DMS153 (cell line): Measurements from ENCODE around the gene CENPF.

Experiments used
- DNase-seq: peaks from one replicate; lab custom pipeline; 2025; lab: John Stamatoyannopoulos, UW

CENPF gene

DNA sequence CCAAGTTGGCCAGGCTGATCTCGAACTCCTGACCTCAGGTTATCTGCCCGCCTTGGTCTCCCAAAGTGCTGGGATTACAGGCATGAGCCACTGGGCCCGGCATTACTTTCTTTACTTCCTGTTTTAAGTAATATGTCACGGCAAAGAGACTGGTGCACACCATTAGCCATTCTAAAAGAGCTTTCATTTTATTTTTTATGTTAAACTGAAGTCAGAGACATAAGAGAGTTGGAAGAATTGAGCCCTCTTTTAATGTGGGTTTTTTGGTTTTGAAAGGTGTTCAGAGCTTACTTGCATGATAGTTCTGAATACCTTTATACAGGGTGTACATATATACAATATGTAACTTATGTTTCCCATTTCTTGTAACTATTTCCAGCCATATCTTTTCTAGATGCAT, 14.3 kb downstream of the CENPF start:
- no peak for DNase-seq

- no peak for DNase-seq
Measured at GRCh38 chr1:214617843-214618242, 14.8 kb downstream of the CENPF start.

GRCh38 chr1:214621236-214621635, 18.2 kb downstream of the CENPF start:
- no peak for DNase-seq

DNA sequence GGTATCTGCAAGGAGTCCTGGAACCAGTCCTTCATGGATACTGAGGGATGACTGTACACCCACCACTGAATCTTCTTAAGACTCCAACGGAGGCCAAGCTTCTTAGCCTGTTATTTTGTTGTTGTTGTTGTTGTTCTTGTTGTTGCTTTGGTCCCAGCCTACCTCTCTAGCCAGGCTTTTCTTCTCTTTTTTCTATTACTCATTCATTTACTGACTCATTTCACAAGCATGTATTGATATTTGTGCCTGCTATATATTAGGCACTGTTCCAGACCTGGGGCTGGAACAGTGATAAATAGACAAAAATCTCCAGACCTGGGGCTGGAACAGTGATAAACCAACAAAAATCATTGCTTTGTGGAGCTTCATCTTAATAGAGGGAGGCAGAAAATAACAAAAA, 20.4 kb downstream of the CENPF start:
- no peak for DNase-seq

DNA sequence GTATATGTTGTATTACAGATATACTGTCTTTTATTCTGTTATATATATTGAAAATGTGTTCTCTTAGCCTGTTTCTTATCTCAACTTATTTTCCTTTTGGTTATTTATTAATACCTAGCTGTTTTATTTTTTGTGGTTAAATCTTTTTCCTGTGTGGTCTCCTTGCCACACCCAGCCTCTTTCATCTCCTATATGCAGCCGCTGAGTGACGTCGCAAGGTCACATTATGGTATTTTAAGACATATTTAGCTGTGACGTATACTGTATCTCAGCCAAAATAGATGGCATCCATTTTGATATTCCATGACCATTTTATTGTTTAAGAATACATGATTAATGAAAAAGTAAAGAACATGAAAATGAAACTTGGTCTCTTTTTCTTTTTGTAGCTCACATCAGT, 29.1 kb downstream of the CENPF start:
- no peak for DNase-seq

GRCh38 chr1:214633686-214634085, 30.7 kb downstream of the CENPF start:
- DNase-seq = no peak

GRCh38 chr1:214634267-214634666, 31.3 kb downstream of the CENPF start:
- no peak for DNase-seq

DNA sequence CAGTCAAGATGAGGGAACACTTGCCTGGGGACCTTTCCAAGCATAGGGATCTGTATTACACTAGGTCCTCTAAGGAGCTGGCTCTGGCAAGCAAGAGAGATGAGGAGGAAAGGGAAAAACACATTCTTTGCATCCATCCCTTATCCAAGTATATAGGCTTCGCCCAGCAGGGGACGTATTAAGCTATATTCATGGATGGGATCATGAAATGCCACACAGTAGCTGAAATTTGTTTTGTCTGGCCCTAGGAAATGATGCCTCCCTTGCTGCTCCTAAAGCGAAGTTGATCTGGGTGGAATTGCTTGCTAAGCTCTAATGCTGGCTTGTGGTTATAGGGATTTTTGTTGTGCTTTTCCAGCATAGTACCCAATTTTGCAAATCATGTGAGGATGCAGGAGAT, 32.1 kb downstream of the CENPF start:
- no peak for DNase-seq

DNA sequence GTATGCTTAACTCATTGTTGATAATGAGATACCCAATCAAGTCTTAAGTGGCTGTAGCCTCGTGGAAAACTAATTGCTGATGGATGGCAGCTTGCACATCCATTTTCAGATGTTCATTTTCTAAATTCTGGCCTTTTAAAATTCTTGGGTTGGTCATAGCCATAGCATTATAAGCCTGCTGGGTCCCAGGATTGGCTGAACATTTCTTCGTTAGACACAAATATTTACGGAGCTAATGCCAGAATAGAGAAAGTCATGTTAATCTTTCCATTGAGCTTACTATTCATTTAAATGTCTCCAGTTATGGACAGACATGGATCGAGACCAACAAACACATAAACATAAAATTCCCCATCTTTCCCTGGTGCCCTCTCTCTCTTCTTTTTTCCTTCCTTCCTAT, 32.5 kb downstream of the CENPF start:
- DNase-seq = no peak

- no peak for DNase-seq
Measured at GRCh38 chr1:214636436-214636835, 33.4 kb downstream of the CENPF start.

GRCh38 chr1:214637125-214637524, 34.1 kb downstream of the CENPF start:
- DNase-seq = no peak

- DNase-seq = peak; percentile 1
Measured at GRCh38 chr1:214637722-214638458, 34.9 kb downstream of the CENPF start.

DNA sequence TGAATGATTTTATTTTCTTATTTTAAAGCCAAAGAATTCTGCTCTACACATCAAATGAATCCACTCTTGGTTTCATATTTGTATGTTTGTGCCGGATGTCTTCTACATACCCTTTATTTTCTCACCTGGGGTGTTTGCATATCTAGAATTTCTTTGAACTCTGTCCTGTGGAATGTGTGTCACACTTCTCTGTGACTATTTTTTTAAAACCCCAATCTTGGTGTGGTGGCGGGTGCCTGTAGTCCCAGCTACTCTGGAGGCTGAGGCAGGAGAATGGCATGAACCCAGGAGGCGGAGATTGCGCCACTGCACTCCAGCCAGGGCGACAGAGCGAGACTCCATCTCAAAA, 35.4 kb downstream of the CENPF start:
- DNase-seq = no peak

DNA sequence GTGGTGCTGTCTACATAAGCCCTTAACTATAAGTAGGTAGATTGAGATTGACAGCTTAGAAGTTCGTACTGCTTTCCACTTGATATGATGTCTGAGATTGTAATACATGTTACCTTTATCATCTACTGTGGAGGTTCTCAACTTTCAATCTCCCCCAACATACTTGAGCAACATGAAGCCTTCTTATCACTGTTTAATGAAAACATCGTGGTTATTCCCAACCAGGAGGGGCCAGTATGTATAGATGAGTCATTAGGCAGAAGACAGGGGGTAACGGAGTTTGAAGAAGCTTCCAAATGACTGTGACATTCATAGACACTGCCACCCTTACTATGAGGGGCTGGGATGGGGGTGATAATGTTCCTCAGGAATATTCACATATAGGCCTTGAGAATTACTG, 36.0 kb downstream of the CENPF start:
- DNase-seq = no peak

DNA sequence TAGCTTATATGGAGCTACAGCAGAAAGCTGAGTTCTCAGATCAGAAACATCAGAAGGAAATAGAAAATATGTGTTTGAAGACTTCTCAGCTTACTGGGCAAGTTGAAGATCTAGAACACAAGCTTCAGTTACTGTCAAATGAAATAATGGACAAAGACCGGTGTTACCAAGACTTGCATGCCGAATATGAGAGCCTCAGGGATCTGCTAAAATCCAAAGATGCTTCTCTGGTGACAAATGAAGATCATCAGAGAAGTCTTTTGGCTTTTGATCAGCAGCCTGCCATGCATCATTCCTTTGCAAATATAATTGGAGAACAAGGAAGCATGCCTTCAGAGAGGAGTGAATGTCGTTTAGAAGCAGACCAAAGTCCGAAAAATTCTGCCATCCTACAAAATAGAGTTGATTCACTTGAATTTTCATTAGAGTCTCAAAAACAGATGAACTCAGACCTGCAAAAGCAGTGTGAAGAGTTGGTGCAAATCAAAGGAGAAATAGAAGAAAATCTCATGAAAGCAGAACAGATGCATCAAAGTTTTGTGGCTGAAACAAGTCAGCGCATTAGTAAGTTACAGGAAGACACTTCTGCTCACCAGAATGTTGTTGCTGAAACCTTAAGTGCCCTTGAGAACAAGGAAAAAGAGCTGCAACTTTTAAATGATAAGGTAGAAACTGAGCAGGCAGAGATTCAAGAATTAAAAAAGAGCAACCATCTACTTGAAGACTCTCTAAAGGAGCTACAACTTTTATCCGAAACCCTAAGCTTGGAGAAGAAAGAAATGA, 37.6 kb downstream of the CENPF start:
- DNase-seq = no peak

DNA sequence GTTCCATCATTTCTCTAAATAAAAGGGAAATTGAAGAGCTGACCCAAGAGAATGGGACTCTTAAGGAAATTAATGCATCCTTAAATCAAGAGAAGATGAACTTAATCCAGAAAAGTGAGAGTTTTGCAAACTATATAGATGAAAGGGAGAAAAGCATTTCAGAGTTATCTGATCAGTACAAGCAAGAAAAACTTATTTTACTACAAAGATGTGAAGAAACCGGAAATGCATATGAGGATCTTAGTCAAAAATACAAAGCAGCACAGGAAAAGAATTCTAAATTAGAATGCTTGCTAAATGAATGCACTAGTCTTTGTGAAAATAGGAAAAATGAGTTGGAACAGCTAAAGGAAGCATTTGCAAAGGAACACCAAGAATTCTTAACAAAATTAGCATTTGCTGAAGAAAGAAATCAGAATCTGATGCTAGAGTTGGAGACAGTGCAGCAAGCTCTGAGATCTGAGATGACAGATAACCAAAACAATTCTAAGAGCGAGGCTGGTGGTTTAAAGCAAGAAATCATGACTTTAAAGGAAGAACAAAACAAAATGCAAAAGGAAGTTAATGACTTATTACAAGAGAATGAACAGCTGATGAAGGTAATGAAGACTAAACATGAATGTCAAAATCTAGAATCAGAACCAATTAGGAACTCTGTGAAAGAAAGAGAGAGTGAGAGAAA, 38.4 kb downstream of the CENPF start:
- DNase-seq = no peak

DNA sequence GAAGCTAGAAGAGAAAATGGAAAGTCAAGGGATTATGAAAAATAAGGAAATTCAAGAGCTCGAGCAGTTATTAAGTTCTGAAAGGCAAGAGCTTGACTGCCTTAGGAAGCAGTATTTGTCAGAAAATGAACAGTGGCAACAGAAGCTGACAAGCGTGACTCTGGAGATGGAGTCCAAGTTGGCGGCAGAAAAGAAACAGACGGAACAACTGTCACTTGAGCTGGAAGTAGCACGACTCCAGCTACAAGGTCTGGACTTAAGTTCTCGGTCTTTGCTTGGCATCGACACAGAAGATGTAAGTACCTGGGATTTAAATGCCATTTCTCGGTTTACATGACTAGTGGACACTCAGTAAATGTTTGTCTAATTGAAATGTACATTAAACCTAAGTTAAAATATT, 40.0 kb downstream of the CENPF start:
- DNase-seq = no peak

GRCh38 chr1:214645712-214646111, 42.7 kb downstream of the CENPF start:
- DNase-seq = no peak

GRCh38 chr1:214648801-214649200, 45.8 kb downstream of the CENPF start:
- DNase-seq = no peak

DNA sequence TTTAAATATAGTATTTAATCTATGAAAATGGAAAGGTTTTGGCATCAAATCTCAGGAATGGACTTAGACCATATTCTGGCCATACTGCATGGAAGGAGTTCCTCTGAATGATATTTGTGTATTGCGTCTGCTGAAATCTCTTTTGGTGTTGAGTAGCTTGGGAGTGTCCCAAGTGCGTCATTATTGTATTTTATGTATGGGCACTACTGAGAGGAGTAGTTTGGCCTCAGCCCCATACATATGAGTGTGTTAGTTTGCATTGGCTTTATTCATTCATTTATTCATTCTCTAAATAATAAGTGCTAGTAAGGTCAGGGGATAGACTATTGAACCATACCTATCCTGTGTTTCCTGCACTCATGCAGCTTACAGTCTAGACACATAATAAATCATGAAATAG, 46.6 kb downstream of the CENPF start:
- DNase-seq = no peak

DNA sequence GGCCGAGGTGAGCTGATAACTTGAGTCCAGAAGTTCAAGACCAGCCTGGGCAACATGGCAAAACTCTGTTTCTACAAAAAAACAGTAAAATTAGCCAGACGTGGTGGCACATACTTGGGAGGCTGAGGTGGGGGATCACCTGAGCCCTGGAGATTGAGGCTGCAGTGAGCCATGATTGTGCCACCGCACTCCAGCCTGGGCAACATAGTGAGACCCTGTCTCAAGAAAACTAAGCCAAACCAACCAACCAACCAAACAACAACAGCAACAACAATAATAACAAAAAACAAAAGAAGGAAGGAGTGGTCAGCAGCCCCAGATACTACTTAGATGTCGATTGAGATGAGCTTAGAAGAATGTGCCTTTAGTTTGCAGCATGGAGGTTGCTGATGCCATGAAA, 47.7 kb downstream of the CENPF start:
- no peak for DNase-seq

DNA sequence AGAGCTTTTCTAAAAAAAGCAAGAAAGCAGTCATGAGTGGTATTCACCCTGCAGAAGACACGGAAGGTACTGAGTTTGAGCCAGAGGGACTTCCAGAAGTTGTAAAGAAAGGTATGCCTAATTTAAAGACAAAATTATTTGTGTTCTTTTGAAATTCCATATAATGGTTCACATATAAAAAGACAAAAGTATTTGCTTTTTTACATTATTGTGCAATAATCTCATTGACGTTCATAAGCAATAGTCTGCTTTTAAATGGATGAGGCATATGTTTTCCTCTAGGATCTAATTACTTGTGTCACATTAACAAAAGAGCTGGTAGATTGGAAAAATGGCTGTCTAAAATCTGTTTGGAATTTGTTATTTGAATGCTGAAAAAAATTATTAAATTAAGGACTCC, 54.3 kb downstream of the CENPF start:
- DNase-seq = no peak

DNA sequence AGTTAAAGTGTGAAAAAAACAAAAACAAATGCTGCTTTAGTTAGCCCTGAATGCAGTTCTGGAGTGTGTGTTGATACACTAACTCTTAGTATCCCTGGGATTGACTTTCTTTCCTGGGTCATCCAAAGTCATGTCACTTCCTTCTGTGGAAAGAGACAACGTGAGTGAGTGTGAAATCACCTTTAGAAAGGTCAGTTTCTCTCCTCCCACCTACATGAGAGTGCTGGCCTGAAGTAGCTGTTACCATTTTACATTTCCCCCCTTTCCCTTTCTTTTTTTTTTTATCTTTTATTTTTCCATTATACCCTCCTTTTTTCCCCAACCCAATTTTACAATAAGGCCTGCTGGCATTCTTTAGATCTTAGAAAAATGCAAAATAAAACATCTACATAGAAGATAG, 55.2 kb downstream of the CENPF start:
- no peak for DNase-seq
